ENCODE data around the gene REV3L. TPM values are rescaled to one million over a fixed set of nuclear protein-coding genes. Genes with fewer than 3 reads are reported as not detected.

Gene REV3L
- total RNA-seq, 1 experiment from 2014 or later, result 25.3 TPM

- no peak overlapping the region for H3K9ac ChIP-seq (ENCODE audit: low read length)
- no peaks in the 10 kb centered on the region for H3K9me2 ChIP-seq (replicated peaks; ENCODE audit: low read length)
- no peaks in the 10 kb centered on the region for H3K79me2 ChIP-seq (ENCODE audit: low read length)
- H2AFZ ChIP-seq (ENCODE audit: low read length), result no peak overlapping the region
- DNase-seq, result no peak
- no peaks in the 10 kb centered on the region for H3F3A ChIP-seq (ENCODE audit: low read length, unreplicated experiment)
- H4K20me1 ChIP-seq (ENCODE audit: low read length), result no peaks in the 10 kb centered on the region
- no peak for ATAC-seq
- H3K4me1 ChIP-seq (ENCODE audit: insufficient read depth, low read length), result no peaks in the 10 kb centered on the region; the same call in 1 of the 2 replicates
- CTCF ChIA-PET, result no interaction called here
- POLR2A ChIA-PET (ENCODE audit: unreplicated experiment), result no interaction called here
- intact Hi-C loops (cut with micrococcal nuclease), result no loop called here
- H3K27ac ChIP-seq (ENCODE audit: low read length), result no peak overlapping the region
- TF ChIP-seq CTCF (conservative IDR thresholded peaks at IDR 0.05; ENCODE audit: low read depth, low read length) (no peak), EZH2 (IDR thresholded peaks at IDR 0.05; ENCODE audit: low read length, unreplicated experiment) (no peak), EZH2phosphoT487 (IDR thresholded peaks at IDR 0.05; ENCODE audit: borderline replicate concordance, low read length) (no peak)
- no peaks in the 10 kb centered on the region for H3K36me3 ChIP-seq (ENCODE audit: low read depth, low read length)
- H3K9me3 ChIP-seq (ENCODE audit: low read length), result no peaks in the 10 kb centered on the region
- no peaks in the 10 kb centered on the region for H3K27me3 ChIP-seq (ENCODE audit: low read length)
- no TSS peak for BruUV-seq (replicated peaks)
- H3K4me2 ChIP-seq (ENCODE audit: low read length), result no peak overlapping the region
- H3K4me3 ChIP-seq (ENCODE audit: low read length), result no peak overlapping the region
Observed at GRCh38 chr6:111339294-111339693, 143.7 kb downstream of the REV3L start.

- CTCF ChIA-PET, result no interaction called here
Observed at GRCh38 chr6:111338843-111339242, 144.2 kb downstream of the REV3L start.

More at GRCh38 chr6:111338843-111339242, 144.2 kb downstream of the REV3L start:
- ATAC-seq (no peak), DNase-seq (no peak)
- Histone ChIP-seq H3K79me2 (ENCODE audit: low read length) (no peaks in the 10 kb centered on the region), H3K27me3 (ENCODE audit: low read length) (no peaks in the 10 kb centered on the region), H3K27ac (ENCODE audit: low read length) (no peak overlapping the region), H3K36me3 (ENCODE audit: low read depth, low read length) (no peaks in the 10 kb centered on the region), H2AFZ (ENCODE audit: low read length) (no peak overlapping the region), H3K9ac (ENCODE audit: low read length) (no peak overlapping the region), H3F3A (ENCODE audit: low read length, unreplicated experiment) (no peaks in the 10 kb centered on the region), H3K9me2 (replicated peaks; ENCODE audit: low read length) (no peaks in the 10 kb centered on the region), H3K4me1 (ENCODE audit: insufficient read depth, low read length) (no peaks in the 10 kb centered on the region; the same call in 1 of the 2 replicates), H3K4me3 (ENCODE audit: low read length) (no peak overlapping the region), H3K9me3 (ENCODE audit: low read length) (no peaks in the 10 kb centered on the region), H4K20me1 (ENCODE audit: low read length) (no peaks in the 10 kb centered on the region), H3K4me2 (ENCODE audit: low read length) (no peak overlapping the region)
- TF ChIP-seq EZH2phosphoT487 (IDR thresholded peaks at IDR 0.05; ENCODE audit: borderline replicate concordance, low read length) (no peak), CTCF (conservative IDR thresholded peaks at IDR 0.05; ENCODE audit: low read depth, low read length) (no peak), EZH2 (IDR thresholded peaks at IDR 0.05; ENCODE audit: low read length, unreplicated experiment) (no peak)
- POLR2A ChIA-PET (ENCODE audit: unreplicated experiment), result no interaction called here
- intact Hi-C loops (cut with micrococcal nuclease), result no loop called here
- no TSS peak for BruUV-seq (replicated peaks)

Data from PC-3 (cell line).